HG03097 (cell line): ENCODE data around the gene KANSL1L.
"Not testable (repeated sequence)": the region's sequence is repeated elsewhere in the genome, so short reads cannot be mapped to it uniquely, and the experiment has no call there.

Experiments
- ATAC-seq: cut with Tn5 transposase; IDR thresholded peaks from one replicate; pipeline ENCODE4 v1.9.1; 2021; ENCODE audit not compliant: unreplicated experiment, low FRiP score

The KANSL1L gene, protein sequence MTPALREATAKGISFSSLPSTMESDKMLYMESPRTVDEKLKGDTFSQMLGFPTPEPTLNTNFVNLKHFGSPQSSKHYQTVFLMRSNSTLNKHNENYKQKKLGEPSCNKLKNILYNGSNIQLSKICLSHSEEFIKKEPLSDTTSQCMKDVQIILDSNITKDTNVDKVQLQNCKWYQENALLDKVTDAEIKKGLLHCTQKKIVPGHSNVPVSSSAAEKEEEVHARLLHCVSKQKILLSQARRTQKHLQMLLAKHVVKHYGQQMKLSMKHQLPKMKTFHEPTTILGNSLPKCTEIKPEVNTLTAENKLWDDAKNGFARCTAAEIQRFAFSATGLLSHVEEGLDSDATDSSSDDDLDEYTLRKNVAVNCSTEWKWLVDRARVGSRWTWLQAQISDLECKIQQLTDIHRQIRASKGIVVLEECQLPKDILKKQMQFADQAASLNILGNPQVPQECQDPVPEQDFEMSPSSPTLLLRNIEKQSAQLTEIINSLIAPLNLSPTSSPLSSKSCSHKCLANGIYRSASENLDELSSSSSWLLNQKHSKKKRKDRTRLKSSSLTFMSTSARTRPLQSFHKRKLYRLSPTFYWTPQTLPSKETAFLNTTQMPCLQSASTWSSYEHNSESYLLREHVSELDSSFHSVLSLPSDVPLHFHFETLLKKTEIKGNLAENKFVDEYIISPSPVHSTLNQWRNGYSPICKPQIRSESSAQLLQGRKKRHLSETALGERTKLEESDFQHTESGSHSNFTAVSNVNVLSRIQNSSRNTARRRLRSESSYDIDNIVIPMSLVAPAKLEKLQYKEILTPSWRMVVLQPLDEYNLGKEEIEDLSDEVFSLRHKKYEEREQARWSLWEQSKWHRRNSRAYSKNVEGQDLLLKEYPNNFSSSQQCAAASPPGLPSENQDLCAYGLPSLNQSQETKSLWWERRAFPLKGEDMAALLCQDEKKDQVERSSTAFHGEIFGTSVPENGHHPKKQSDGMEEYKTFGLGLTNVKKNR

GRCh38 chr2:210171309-210172218 lies at the start of gene KANSL1L:
TSS of gene KANSL1L (minus strand) at chr2:210171409. CDS start at chr2:210154582, 16,827 bp downstream.
- peak; percentile 70 for ATAC-seq

DNA sequence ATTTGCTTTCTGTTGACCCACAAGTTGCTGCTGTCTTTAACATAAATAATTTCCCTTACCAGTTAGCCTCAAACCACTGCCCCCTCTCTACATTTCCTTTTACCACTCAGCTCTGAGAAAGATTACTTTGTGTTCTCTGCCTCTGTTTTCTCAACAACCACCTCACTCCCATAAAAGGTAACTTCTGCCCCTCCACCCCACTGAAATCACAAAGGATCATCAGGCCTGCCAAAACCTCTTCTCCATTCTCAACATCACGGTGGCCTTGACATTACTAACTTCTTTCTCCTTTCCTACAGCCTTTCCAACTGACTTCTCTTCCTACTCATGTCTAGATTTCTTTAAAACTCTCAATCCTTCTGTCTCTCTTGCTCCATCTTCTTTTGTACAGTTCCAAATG lies 43.9 kb upstream of the KANSL1L start:
- ATAC-seq: no peak

DNA sequence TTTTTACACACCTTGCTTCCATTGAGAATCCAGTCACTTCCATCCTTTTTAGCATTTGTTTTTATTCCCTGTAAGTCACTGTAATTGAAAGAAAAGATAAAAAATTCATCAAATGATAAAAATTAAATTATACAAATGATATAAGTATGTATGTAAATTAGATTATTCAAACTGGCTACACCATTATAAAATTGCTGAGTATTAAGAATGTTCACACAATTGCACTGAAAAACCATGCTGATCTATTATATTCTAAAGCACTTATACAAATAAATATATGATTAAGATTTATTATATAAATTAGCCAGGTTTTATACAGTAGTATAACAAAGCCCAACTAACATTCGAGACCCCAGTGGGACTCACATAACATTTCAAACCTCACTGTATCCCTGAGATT lies 39.0 kb upstream of the KANSL1L start:
- no peak for ATAC-seq

DNA sequence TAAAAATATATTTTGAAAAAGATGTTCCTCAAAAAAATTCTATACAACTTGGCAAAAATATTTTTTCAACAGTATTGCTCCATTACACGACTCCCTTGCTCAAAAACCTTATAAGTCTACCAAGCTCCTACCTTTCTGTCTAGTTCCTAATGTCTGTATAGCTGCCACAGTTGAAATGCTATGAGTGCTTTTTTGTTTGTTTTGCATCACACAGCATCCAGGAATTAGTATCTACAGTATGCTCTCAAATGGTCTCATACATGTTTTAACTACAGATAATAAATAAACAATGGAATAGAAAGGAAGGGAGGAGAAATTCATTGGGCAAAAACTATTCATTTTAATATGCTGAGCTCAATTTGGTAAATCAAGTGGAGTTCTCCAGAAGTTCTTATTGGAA lies 36.7 kb upstream of the KANSL1L start:
- no peak for ATAC-seq

GRCh38 chr2:210203558-210203957 lies 32.3 kb upstream of the KANSL1L start:
- ATAC-seq: no peak

DNA sequence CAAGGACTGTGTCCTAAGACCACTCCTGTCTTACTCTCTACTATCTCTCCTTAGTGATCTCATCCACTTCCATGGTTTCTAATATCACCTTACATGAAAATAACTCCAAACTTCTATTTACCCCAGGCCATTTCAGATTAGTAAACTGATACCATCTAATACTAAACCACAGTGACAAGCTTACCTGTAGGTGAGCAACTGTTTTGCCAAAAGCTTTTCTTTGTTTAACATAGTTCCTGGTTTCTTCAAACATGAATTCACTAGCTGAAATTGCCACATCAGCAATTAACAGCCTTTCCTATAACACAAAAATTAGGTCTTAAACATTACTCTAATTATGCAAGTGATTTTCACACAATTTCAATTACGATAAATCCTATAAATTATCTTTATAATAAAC lies 31.9 kb upstream of the KANSL1L start:
- no peak for ATAC-seq

DNA sequence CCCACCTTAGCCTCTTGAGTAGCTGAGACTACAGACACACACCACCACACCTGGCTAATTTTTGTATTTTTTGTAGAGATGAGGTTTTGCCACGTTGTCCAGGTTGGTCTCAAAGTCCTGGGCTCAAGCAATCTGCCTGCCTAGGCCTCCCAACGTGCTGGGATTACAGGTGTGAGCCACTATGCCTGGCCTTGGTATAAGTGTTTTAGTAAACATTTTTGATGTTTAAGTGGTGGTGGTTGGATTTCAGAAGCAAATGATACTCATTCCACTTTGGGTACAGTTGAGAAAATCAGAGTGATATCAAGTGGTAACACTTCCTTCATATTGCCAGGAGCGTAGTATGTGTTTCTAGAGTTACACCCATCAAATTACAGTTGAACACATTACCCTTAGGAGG lies 28.6 kb upstream of the KANSL1L start:
- ATAC-seq: no peak

DNA sequence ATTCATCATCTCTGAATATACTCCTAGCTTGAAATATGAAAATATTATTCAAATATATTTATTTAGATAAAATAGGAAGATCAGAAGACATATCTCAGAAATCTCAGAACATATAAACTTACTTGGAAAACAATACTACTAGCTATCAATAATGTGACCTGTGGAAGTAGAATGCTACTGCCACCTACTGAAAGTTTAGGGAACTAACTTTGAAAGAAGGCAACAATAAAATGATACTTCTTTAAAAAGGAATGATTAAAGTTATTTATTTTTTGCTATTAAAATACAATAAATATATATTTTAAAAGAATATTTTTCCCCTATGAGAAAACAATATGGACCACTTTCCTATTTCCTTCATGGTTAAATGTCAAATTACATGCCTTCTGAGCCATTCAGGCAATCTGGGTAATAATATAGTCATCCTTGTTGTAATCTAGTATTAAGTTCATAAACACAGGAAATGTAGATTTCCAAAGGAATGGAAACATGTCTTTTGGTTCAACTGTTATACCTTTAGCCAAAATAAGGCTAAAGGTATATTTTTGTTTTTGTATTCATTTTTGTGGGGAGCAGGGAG lies 28.1 kb upstream of the KANSL1L start:
- ATAC-seq: no peak

DNA sequence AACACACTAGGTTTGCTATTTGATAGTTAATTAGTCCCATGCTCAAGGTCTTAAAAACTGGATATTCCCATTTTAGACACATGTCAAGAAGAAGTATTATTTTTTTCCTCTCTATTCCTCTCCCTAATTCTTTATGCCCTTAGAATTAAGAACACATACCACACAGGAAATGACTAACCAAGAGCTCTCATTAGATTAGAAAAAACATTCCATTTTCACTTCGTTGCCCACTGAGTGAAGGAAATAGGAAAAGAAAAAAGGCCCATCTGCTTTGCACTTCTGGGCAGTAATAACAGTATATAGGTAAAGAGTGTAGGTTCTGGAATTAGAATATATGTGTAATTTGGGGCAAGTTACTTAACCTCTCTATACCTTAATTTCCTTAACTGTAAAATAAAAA lies 27.1 kb upstream of the KANSL1L start:
- ATAC-seq: no peak

GRCh38 chr2:210197720-210198119 lies 26.5 kb upstream of the KANSL1L start:
- no peak for ATAC-seq

GRCh38 chr2:210195101-210195852 lies 24.1 kb upstream of the KANSL1L start:
- ATAC-seq: no peak

DNA sequence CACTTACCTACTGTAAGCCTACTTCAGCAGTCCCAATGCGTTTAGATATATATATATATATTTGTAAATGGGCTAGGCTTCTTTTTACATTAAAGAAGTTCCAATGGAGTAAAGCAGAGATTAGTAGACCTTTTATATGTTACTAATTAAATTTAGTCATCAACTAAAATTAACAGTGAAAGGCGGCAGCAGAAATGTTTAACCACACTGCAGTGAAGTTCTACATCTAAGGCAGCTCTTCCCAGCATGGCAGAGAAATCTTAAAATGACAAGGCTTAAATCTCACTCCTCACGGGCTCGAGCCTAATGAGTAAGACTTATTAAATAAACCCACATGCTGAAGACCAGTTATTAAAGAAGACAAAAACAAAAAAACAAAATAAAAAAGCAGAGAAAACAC lies 19.1 kb upstream of the KANSL1L start:
- no peak for ATAC-seq

DNA sequence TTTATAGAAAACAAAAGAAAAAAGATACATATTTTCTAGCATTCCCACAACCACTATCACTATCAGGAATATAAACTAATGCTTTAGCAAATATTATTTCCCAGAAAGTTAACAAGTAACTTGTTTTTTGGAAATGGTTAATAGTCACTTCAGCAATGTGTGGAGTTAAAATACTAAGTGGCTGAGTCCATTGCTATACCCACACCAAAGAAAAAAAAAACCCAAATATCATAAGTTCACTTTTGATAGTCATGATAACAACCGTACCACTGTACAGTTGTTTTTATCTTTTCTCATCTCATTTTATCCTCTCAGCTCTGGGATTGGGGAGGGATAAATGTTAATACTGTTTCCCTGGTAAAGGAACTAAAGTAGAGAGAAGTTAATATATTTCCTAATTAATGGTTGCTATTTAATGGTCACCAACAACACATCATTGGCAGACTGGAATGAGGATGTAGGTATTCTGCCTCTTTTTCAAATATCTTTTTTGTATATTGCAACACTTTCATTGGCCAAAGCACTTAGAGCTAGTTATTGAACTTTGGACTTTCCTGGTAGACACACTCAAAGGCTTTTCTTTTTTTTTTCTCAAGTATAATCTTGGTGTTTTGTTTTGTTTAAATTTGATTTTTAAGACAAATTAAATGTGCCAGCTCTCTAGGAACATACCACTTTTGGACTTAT lies 18.4 kb upstream of the KANSL1L start:
- peak; percentile 54 for ATAC-seq

DNA sequence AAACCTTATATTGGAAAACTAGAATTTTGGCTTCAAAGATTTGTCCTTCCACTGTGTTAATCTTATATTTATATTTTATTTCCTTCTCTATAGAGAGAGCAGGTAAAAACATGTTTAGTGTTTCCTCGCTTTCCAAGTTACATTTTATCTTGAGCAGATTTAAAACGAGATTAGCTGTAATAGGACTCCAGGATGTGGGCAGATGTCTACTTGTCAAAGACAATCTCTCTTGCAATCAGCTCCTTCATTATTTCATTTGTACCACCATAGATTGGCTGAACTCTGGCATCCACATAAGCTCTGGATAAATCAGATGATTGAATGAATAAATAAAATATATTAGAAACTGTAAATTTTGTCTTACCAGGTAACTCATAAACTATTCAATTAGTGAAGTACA lies 17.5 kb upstream of the KANSL1L start:
- ATAC-seq: no peak

DNA sequence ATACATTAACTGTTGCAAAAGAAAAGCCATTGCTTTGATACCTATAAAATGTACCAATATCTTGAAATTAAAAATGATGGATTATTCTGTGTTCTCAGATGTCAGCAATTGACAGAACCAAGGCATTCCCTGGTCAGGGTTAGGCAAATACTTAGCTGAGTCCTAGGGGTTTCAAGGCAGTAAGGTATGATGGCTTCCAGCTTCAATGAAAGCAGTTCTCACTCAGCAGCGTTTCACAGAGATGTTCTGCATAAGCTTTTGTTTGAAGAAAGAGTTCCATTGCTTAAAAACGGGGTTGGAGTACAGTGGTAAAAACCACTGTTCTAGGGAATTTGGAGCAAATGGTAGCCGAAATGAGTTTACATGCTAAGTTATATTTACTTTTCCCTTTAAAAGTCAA lies 17.0 kb upstream of the KANSL1L start:
- no peak for ATAC-seq

GRCh38 chr2:210183936-210184335 lies 12.7 kb upstream of the KANSL1L start:
- not testable (repeated sequence) for ATAC-seq

GRCh38 chr2:210181606-210182088 lies 10.4 kb upstream of the KANSL1L start:
- ATAC-seq: not testable (repeated sequence)

GRCh38 chr2:210181033-210181605 lies 9.9 kb upstream of the KANSL1L start:
- ATAC-seq: not testable (repeated sequence)
